ENCODE measurements around the gene VPS51. TPM values are rescaled to one million over a fixed set of nuclear protein-coding genes. Genes with fewer than 3 reads are reported as not detected.

Gene VPS51
- total and polyA plus RNA-seq, 9 of the 15 experiments (the other 6 are each of a cell fraction or from before 2014, with no cell fraction given) = 1.8 to 143 (median 46.8) TPM

DNA sequence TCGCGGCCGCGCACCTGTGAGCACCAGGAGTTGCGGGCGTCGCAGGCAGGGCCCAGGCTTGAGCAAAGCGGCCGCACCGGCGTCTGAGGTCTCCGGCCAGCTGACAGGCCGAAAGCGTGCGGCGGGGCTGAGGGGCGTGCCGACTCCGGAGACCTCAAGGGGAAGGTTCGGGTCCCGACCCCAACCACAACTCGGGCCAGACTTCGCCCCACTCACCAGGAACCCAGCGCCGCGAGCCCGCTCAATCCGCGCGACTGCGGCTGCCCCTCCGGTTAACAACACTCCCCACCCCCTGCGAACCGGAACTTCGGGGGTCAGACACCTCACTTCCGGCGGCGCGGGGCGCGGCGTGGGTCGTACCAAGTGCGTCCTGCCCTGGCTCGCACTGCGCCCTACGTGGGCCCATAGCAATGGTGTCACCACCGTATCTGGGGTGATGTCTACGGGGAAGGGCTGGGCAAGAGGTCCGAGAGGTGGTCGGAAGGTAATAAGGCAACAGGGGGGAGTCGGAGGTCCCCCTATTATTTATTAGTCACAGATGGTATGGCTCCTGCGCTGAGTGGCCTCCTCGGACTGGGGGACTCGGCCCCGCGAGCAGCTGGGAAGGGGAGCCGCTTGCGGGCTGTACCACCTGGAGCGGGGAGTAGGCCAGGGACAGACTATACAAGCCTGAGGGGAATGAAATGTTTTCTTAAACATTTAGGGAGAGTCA, 38.4 kb downstream of the VPS51 start, which contains the start of gene SYVN1 (continued):
- TF ChIP-seq SIX5 (IDR thresholded peaks at IDR 0.05; ENCODE audit: borderline replicate concordance in 1 of 2, insufficient read depth in 1 of 2, low read depth in 1 of 2, low read length in 2 of 2) (peak; percentile 35 to 45; a peak in 3 of 4 replicates), STAG1 (CRISPR knock-in tag; IDR thresholded peaks at IDR 0.05; ENCODE audit: borderline replicate concordance) (peak; percentile 31; the same call in 1 of the 2 replicates), HDAC3 (IDR thresholded peaks at IDR 0.05; ENCODE audit: borderline replicate concordance, partially characterized antibody) (no peak), SIN3A (IDR thresholded peaks at IDR 0.05; ENCODE audit: borderline replicate concordance in 2 of 2, control insufficient read depth in 1 of 2, low read depth in 2 of 2, low read length in 2 of 2) (peak; percentile 85 to 96), FOSL1 (tag; conservative IDR thresholded peaks at IDR 0.05) (peak; percentile 76), GABPB1 (CRISPR knock-in tag; IDR thresholded peaks at IDR 0.05) (peak; percentile 96), GTF2E2 (tag; IDR thresholded peaks at IDR 0.05) (peak; percentile 71; the same call in 1 of the 2 replicates), ETV1 (tag; conservative IDR thresholded peaks at IDR 0.05; ENCODE audit: low read depth) (peak; percentile 89)
- TF ChIP-seq, protein P1, sequence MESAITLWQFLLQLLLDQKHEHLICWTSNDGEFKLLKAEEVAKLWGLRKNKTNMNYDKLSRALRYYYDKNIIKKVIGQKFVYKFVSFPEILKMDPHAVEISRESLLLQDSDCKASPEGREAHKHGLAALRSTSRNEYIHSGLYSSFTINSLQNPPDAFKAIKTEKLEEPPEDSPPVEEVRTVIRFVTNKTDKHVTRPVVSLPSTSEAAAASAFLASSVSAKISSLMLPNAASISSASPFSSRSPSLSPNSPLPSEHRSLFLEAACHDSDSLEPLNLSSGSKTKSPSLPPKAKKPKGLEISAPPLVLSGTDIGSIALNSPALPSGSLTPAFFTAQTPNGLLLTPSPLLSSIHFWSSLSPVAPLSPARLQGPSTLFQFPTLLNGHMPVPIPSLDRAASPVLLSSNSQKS (CRISPR knock-in tag; IDR thresholded peaks at IDR 0.05) = peak; percentile 64; the same call in 1 of the 2 replicates
- TF ChIP-seq, protein P2, sequence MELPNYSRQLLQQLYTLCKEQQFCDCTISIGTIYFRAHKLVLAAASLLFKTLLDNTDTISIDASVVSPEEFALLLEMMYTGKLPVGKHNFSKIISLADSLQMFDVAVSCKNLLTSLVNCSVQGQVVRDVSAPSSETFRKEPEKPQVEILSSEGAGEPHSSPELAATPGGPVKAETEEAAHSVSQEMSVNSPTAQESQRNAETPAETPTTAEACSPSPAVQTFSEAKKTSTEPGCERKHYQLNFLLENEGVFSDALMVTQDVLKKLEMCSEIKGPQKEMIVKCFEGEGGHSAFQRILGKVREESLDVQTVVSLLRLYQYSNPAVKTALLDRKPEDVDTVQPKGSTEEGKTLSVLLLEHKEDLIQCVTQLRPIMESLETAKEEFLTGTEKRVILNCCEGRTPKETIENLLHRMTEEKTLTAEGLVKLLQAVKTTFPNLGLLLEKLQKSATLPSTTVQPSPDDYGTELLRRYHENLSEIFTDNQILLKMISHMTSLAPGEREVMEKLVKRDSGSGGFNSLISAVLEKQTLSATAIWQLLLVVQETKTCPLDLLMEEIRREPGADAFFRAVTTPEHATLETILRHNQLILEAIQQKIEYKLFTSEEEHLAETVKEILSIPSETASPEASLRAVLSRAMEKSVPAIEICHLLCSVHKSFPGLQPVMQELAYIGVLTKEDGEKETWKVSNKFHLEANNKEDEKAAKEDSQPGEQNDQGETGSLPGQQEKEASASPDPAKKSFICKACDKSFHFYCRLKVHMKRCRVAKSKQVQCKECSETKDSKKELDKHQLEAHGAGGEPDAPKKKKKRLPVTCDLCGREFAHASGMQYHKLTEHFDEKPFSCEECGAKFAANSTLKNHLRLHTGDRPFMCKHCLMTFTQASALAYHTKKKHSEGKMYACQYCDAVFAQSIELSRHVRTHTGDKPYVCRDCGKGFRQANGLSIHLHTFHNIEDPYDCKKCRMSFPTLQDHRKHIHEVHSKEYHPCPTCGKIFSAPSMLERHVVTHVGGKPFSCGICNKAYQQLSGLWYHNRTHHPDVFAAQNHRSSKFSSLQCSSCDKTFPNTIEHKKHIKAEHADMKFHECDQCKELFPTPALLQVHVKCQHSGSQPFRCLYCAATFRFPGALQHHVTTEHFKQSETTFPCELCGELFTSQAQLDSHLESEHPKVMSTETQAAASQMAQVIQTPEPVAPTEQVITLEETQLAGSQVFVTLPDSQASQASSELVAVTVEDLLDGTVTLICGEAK (IDR thresholded peaks at IDR 0.05) = peak; percentile 97
- TF ChIP-seq, protein P2 (CRISPR knock-in tag; IDR thresholded peaks at IDR 0.05) = no peak
- TF ChIP-seq, protein P3, sequence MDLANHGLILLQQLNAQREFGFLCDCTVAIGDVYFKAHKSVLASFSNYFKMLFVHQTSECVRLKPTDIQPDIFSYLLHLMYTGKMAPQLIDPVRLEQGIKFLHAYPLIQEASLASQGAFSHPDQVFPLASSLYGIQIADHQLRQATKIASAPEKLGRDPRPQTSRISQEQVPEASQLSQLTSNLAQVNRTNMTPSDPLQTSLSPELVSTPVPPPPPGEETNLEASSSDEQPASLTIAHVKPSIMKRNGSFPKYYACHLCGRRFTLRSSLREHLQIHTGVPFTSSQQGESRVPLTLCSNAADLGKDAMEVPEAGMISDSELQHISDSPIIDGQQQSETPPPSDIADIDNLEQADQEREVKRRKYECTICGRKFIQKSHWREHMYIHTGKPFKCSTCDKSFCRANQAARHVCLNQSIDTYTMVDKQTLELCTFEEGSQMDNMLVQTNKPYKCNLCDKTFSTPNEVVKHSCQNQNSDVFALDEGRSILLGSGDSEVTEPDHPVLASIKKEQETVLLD (IDR thresholded peaks at IDR 0.05) = peak; percentile 79
- TF ChIP-seq, protein P4, sequence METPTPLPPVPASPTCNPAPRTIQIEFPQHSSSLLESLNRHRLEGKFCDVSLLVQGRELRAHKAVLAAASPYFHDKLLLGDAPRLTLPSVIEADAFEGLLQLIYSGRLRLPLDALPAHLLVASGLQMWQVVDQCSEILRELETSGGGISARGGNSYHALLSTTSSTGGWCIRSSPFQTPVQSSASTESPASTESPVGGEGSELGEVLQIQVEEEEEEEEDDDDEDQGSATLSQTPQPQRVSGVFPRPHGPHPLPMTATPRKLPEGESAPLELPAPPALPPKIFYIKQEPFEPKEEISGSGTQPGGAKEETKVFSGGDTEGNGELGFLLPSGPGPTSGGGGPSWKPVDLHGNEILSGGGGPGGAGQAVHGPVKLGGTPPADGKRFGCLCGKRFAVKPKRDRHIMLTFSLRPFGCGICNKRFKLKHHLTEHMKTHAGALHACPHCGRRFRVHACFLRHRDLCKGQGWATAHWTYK (CRISPR knock-in tag; IDR thresholded peaks at IDR 0.05) = peak; percentile 48

Measured in K562 (cell line).